Embryonic facial prominence (tissue), 1 donor: ENCODE measurements around the gene WIZ.

Experiments used
- DNase-seq: peaks from one replicate; pipeline ENCODE4 v3.0.0-alpha.2; 2016; ENCODE audit errors: extremely low spot score

The WIZ gene

GRCh38 chr19:15467734-15468214 lies 18.0 kb upstream of the WIZ start:
- no peak for DNase-seq

- DNase-seq: no peak
Observed at GRCh38 chr19:15466851-15467733, 17.3 kb upstream of the WIZ start.

- no peak for DNase-seq
Observed at GRCh38 chr19:15464394-15465385, 14.9 kb upstream of the WIZ start, which contains the start of gene RASAL3. TSS of gene RASAL3 (minus strand) at chr19:15464544. CDS start at chr19:15464358, 186 bp downstream.

- no peak for DNase-seq
Observed at GRCh38 chr19:15463861-15464371, 14.2 kb upstream of the WIZ start.

- DNase-seq: no peak
Observed at GRCh38 chr19:15461694-15462093, 11.9 kb upstream of the WIZ start.

DNA sequence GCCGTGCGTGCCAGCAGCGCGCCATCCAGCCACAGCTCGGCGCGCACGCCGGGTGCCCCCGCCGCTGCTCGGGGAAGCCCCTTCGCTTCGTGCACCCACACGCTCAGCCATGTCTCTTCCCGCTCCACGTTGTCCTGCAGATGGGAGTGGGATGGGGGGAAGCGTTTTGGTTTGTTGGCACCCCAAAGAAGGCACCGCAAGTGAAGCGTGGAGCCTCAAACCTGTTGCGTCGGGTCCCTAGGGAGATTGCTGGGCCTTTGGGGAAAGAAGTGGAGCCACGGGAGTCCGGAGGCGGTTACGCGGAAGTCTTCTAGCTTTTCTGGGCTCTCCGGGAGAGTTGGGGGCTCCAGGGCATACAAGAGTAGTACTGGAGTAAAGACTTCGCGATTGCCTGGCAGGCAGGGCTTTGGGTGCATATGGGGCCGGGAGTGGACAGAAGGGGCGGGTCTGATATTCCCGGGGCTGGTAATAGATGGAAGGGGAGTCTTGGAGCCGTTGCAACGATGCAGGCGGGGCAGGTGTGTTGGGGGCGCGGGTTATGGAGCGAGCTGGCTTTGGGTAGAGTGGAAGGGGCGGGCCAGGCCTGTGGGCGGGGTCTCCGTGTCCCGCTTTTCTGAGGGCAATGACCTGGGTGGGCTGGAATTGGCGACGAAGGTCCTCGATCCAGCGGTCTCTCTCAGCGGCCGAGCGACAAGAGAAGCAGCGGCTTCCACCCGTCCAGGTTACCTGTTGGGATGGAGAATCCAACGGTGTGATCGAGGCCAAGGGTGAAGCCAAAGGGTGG lies 8.1 kb upstream of the WIZ start:
- no peak for DNase-seq

GRCh38 chr19:15456871-15457700 lies 7.3 kb upstream of the WIZ start:
- no peak for DNase-seq

DNA sequence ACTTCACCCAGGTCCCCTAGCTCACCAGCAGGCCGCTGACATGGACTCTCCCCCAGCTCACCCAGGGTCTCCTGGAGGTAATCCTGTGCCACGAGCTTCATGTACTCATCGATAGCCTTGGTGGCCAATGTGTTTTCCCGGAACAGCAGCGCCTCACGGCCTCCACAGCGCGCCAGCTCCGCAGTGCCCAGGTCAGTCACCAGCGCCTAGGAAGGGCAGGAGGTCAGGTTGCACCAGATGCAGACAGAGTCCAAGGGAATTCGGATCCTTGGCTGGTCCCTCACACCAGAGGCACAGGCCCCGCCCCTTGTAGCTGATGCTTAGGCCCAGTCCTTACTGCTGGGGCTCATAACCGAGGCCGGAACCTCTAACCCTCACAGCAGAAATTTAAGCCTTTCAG lies 6.7 kb upstream of the WIZ start:
- no peak for DNase-seq

- no peak for DNase-seq
Observed at GRCh38 chr19:15455996-15456395, 6.2 kb upstream of the WIZ start.

- no peak for DNase-seq
Observed at GRCh38 chr19:15453906-15454860, 4.4 kb upstream of the WIZ start.

DNA sequence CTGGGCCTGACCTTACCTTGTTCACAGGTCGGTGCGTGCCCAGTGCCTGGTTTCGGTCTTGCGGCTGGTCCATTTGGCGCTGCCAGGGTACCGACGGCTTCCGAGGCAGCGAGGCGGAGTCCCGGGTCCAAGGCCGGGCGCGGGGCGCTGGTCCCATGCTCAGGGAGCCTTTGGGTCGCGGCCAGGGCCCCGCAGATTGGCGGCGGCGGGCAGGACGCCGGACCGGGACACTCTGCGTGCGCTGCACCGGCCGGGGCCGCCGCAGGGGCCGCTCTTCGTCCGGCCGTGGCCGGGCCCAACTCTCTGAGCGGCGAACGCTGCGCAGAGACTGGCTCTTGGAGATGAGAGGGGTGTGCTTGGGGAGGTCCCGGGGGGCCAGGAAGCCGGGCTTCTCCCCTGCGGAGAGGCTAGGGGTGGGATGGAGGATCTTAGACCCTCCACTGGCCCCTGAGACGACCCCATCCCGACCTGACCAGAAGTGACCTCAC lies 3.4 kb upstream of the WIZ start:
- DNase-seq: no peak

- DNase-seq: no peak
Observed at GRCh38 chr19:15452111-15453047, 2.6 kb upstream of the WIZ start.

- no peak for DNase-seq
Observed at GRCh38 chr19:15450528-15450890, 753 bp upstream of the WIZ start.

DNA sequence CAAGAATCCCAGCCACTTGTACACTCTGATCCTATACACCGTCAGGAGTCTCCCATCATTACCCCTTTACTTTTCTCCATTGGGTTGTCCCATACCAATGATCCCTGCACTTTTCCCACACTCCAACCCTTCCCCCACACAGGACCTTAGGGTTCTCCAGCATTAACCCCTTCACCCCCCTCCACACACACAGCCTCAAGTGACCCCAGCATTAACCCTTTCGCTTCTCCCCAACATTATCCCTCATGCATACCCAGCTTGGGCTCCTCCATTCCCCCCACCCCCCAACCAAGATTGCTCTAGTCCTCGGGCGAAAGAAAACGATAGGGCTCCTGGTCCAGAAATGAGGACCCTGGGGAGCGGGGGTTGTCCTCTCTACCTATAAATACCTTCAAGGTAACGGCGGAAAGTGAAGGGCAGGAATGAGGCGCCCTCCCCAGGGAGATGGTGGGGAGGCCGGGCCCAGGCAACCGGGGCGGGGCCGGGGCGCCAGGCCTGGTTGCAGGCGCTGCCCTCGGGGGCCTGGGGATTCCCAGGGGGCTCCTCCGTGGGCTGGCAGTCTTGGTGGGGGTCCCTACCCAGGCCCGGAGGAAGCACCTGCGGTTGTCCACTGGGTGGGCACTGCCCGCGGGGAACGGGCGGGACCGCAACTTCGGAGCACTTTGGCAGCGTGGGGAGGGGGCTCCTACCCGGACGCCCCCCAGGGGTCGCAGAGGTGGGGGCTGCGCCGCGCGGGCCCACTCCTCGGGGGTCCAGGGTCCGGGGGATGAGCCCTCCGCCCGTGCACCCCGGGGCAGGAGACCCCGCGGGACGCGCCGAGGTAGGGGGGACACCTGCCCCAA lies 757 bp downstream of the WIZ start:
- DNase-seq: no peak

- DNase-seq: no peak
Observed at GRCh38 chr19:15448044-15448777, 1.5 kb downstream of the WIZ start.

- DNase-seq: no peak
Observed at GRCh38 chr19:15447057-15447456, 2.7 kb downstream of the WIZ start.
